Thyroid gland (tissue), 4 donors: ENCODE data around the gene ZNF226. TPM values are rescaled to one million over a fixed set of nuclear protein-coding genes. Genes with fewer than 3 reads are reported as not detected.
"Not testable (repeated sequence)": the region's sequence is repeated elsewhere in the genome, so short reads cannot be mapped to it uniquely, and the experiment has no call there.

Experiments used
- DNase-seq, 2 donors: peaks; one replicate each; pipeline ENCODE4 v3.0.0-alpha.2; 2019
- H3K27ac ChIP-seq, 3 donors: fragments of 200-600 bp; sonication (generic); 1 replicate in 2 of 3; 2 replicates in 1 of 3; pipeline ENCODE4 v1.5.1; 2016 to 2019; ENCODE audit warnings: mild to moderate bottlenecking in 1 of 3, moderate library complexity in 1 of 3
- H3K27me3 ChIP-seq: fragments of 200-600 bp; sonication (generic); one replicate; pipeline ENCODE4 v1.5.1; 2019
- H3K36me3 ChIP-seq, 2 donors: fragments of 200-600 bp; sonication (generic); one replicate each; pipeline ENCODE4 v1.5.1; 2016 to 2019
- H3K4me1 ChIP-seq, 2 donors: fragments of 200-600 bp; sonication (generic); one replicate each; pipeline ENCODE4 v1.5.1; 2017 to 2019
- H3K4me3 ChIP-seq, 3 donors: fragments of 200-600 bp; sonication (generic); replicated peaks in 1 of 3; 1 replicate in 2 of 3; 2 replicates in 1 of 3; pipeline ENCODE4 v1.5.1; 2016; ENCODE audit warnings: mild to moderate bottlenecking in 1 of 3
- H3K9me3 ChIP-seq: fragments of 200-600 bp; sonication (generic); one replicate; pipeline ENCODE4 v1.5.1; 2017
- CTCF ChIP-seq, 6 experiments: fragments of 200-600 bp in 3 of 6; fragments of 450-650 bp in 3 of 6; sonication (generic) in 3 of 6; IDR thresholded peaks; one replicate each; pipeline ENCODE4 v1.5.1; 2016 to 2019; ENCODE audit warnings: antibody characterized with exemption in 6 of 6, mild to moderate bottlenecking in 2 of 6, inconsistent platforms in 1 of 6, moderate library complexity in 1 of 6
- POLR2A ChIP-seq, 2 donors: fragments of 450-650 bp; IDR thresholded peaks; one replicate each; pipeline ENCODE4 v1.6.1; 2017; ENCODE audit warnings: antibody characterized with exemption in 2 of 2, mild to moderate bottlenecking in 2 of 2, moderate library complexity in 1 of 2
- WGBS, 2 donors: methylation state at CpG; one replicate each; pipeline ENCODE4 v1.1.5; 2017; 5-methylcytosine and 5-hydroxymethylcytosine counted together
- intact Hi-C: fragments of 100-400 bp; cut with DNase I; formaldehyde crosslinking; loops from one replicate; pipeline ENCODE4 v1.15.1; 2023
- total RNA-seq, 4 donors: library from RNA; depleted of rRNA; stranded (reverse); fragments of >200 nt; gene quantifications; one replicate each; pipeline ENCODE4 v1.2.3, GENCODE V29; 2016

Gene ZNF226
- total RNA-seq, 4 donors from 2014 or later: 19.3 to 50.0 (median 37.8) TPM

DNA sequence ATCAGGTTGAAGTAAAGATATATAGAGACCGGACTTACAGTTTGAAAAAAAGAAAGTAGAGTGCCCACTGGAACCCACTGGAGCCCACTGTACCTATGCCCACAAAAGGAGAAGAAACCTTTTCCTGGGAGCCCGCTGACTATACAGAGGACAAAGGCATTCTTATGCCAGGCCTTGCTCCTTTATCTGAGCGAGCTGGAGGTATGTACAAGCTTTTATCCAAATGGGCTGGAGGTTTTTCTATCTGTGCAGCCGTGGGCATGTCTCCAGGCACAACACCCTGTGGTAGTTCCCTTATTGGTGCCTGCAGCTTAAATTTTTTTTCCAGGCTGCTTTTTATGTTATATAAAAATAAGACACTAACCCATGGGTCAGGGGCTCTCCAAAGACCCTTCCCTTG lies 15.1 kb upstream of the ZNF226 start:
- WGBS, 2 donors: 94 to 100% methylated on average over 4 of the region's 4 CpGs
- H3K27ac ChIP-seq: no peak overlapping the region
- H3K27me3 ChIP-seq: no peaks in the 10 kb centered on the region
- no peak for DNase-seq
- H3K36me3 ChIP-seq: peaks cover 60 to 70% of the 10 kb centered on the region in 2 donors
- intact Hi-C loops: no loop called here
- H3K4me1 ChIP-seq: no peaks in the 10 kb centered on the region
- no peak overlapping the region for H3K4me3 ChIP-seq
- no peak for TF ChIP-seq POLR2A (IDR thresholded peaks at IDR 0.05)
- no peak for TF ChIP-seq CTCF (IDR thresholded peaks at IDR 0.05)
- no peaks in the 10 kb centered on the region for H3K9me3 ChIP-seq

- DNase-seq: no peak
- WGBS, 2 donors: 96 to 99% methylated on average over 5 of the region's 5 CpGs
- no peak overlapping the region for H3K4me3 ChIP-seq
- H3K9me3 ChIP-seq: no peaks in the 10 kb centered on the region
- no peak for TF ChIP-seq POLR2A (IDR thresholded peaks at IDR 0.05)
- no peak for TF ChIP-seq CTCF (IDR thresholded peaks at IDR 0.05)
- no peaks in the 10 kb centered on the region for H3K4me1 ChIP-seq
- H3K36me3 ChIP-seq: peaks cover 70 to 82% of the 10 kb centered on the region in 2 donors
- no peak overlapping the region for H3K27ac ChIP-seq
- intact Hi-C loops: no loop called here
- H3K27me3 ChIP-seq: no peaks in the 10 kb centered on the region
These were observed 13.4 kb upstream of the ZNF226 start for GRCh38 chr19:44151491-44151890.

- H3K9me3 ChIP-seq: peaks cover 6% of the 10 kb centered on the region
- H3K27ac ChIP-seq: no peak overlapping the region
- 94 to 100% methylated on average over 2 of the region's 2 CpGs for WGBS, 2 donors
These were observed 8.4 kb upstream of the ZNF226 start for GRCh38 chr19:44156475-44156874.

DNA sequence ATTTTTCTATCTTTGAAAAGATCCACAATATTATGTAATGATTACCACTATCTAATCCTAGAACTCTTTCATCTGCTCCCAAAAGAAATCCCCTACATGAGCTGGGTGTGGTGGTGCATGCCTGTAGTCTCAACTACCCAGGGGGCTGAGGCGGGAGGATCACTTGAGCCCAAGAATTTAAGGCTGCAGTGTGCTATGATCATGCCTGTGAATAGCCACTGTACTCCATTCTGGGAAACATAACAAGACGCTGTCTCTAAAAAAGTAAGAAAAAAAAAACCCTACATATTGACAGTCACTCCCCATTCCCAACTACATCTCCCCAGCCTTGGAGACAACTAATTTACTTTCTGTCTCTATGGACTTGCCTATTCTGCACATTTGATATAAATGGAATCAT lies 1.1 kb upstream of the ZNF226 start:
- no peaks in the 10 kb centered on the region for H3K9me3 ChIP-seq
- peaks cover 0 to 8% of the 10 kb centered on the region in 2 donors for H3K36me3 ChIP-seq
- H3K27ac ChIP-seq: no peak overlapping the region
- intact Hi-C loops: loop anchor here (10.0 kb wide), 1 partner anchor 49 kb away; the partner anchor contains the start of gene ZNF225
- DNase-seq: no peak
- H3K27me3 ChIP-seq: no peaks in the 10 kb centered on the region
- no peak overlapping the region for H3K4me3 ChIP-seq
- WGBS, 2 donors: 91 to 96% methylated on average over 2 of the region's 2 CpGs
- TF ChIP-seq POLR2A (IDR thresholded peaks at IDR 0.05) (no peak), CTCF (IDR thresholded peaks at IDR 0.05) (no peak)
- H3K4me1 ChIP-seq: peaks cover 8 to 11% of the 10 kb centered on the region in 2 donors

More at GRCh38 chr19:44156475-44156874, 8.4 kb upstream of the ZNF226 start:
- no peaks in the 10 kb centered on the region for H3K4me1 ChIP-seq
- H3K36me3 ChIP-seq: peaks cover 50 to 56% of the 10 kb centered on the region in 2 donors
- DNase-seq: no peak
- no peaks in the 10 kb centered on the region for H3K27me3 ChIP-seq
- no peak overlapping the region for H3K4me3 ChIP-seq
- intact Hi-C loops: no loop called here
- no peak for TF ChIP-seq CTCF (IDR thresholded peaks at IDR 0.05)
- TF ChIP-seq POLR2A (IDR thresholded peaks at IDR 0.05): no peak

DNA sequence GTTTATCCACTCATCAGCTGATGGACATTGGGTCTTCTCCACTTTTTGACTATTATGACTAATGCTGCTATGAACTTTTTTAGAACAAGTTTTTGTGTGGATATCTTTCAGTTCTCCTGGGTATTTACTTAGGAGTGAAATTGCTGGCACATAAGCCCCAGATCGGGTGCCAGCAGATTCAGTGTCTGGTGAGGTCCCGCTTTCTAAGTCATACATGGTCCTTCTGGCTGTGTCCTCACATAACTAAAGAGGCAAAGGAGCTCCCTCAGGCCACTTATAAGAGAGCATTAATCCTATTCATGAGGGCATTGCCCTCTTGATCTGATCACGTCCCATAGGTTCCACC lies 600 bp upstream of the ZNF226 start:
- peaks cover 3 to 11% of the 10 kb centered on the region in 2 donors for H3K36me3 ChIP-seq
- 64 to 65% methylated on average over 3 of the region's 3 CpGs for WGBS, 2 donors
- H3K4me1 ChIP-seq: peaks cover 8 to 11% of the 10 kb centered on the region in 2 donors
- DNase-seq: no peak
- H3K4me3 ChIP-seq: peak overlapping the region in 1 of 3 donors; percentile 69
- intact Hi-C loops: loop anchor here (10.0 kb wide), 1 partner anchor 49 kb away; the partner anchor contains the start of gene ZNF225
- no peaks in the 10 kb centered on the region for H3K9me3 ChIP-seq
- TF ChIP-seq POLR2A (IDR thresholded peaks at IDR 0.05) (no peak), CTCF (IDR thresholded peaks at IDR 0.05) (no peak)
- no peaks in the 10 kb centered on the region for H3K27me3 ChIP-seq
- peak overlapping the region in 2 of 3 donors; percentile 7 to 27 for H3K27ac ChIP-seq

DNA sequence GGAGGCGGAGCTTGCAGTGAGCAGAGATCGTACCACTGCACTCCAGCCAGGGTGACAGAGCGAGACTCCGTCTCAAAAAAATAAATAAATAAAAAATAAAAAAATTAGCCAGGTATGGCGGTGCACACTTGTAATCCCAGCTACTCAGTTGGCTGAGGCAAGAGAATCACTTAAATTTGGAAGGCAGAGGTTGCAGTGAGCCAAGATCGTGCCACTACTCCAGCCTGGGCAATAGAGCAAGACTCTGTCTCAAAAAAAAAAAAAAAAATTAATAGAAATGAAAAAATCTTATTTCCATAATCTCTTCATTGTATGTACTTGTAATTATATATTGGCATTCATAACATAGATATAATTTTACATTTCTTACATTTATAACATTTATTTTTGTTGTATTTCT lies 5.8 kb downstream of the ZNF226 start:
- H3K9me3 ChIP-seq, intact Hi-C loops, DNase-seq, H3K27me3 ChIP-seq, H3K4me3 ChIP-seq, H3K27ac ChIP-seq, H3K4me1 ChIP-seq: not testable (repeated sequence)
- WGBS, 2 donors: 96 to 97% methylated on average over 6 of the region's 6 CpGs
- H3K36me3 ChIP-seq: peaks cover 67 to 71% of the 10 kb centered on the region in 2 donors
